A549 (cell line): ENCODE data around the gene CDHR4. TPM values are rescaled to one million over a fixed set of nuclear protein-coding genes. Genes with fewer than 3 reads are reported as not detected.

Experiments used
- ATAC-seq, 2 experiments: fragments of 200-7000 bp in 1 of 2; fragments of >200 bp in 1 of 2; cut with Nextera tagmentation in 1 of 2; cut with Tn5 transposase in 1 of 2; 3 replicates each; pipeline versions ENCODE4 v1.8.0 to v1.9.1; 2018 to 2020; ENCODE audit warnings: mild to moderate bottlenecking in 1 of 2, moderate library complexity in 1 of 2
- CTCF ChIA-PET: fragments of 300-600 bp; sonication (Branson Sonifier 250); formaldehyde crosslinking; extraction: SDS; loops from one replicate; lab custom pipeline; 2021; ENCODE audit warnings: antibody characterized with exemption, inconsistent platforms; lab: Yijun Ruan, JAX
- POLR2A ChIA-PET: fragments of 350-600 bp; formaldehyde crosslinking; extraction: SDS; loops from one replicate; lab custom pipeline; 2021; ENCODE audit warnings: antibody characterized with exemption, inconsistent platforms; lab: Yijun Ruan, JAX
- DNase-seq, 2 experiments: peaks; one replicate each; pipeline versions ENCODE4 v3.0.0 to v3.0.0-alpha.2; 2011 to 2016; ENCODE audit warnings: low read depth in 1 of 2, low spot score in 1 of 2
- FAIRE-seq: peaks from 2 replicates; lab custom pipeline; 2011; peaks lifted over from hg19 to GRCh38; lab: Jason Lieb, UNC
- H3K27ac ChIP-seq, 2 experiments: fragments of >200 bp; sonication (Bioruptor Twin); formaldehyde crosslinking; 3 replicates each; pipeline ENCODE4 v1.5.1; 2016 to 2017
- H3K4me1 ChIP-seq: fragments of >200 bp; sonication (Bioruptor Twin); formaldehyde crosslinking; 3 replicates; pipeline ENCODE4 v1.6.1; 2016
- H3K4me2 ChIP-seq: fragments of >200 bp; sonication (Bioruptor Twin); formaldehyde crosslinking; 3 replicates; pipeline ENCODE4 v1.6.1; 2016
- H3K4me3 ChIP-seq: fragments of >200 bp; sonication (Bioruptor Twin); formaldehyde crosslinking; 3 replicates; pipeline ENCODE4 v1.5.1; 2016
- H3K9me3 ChIP-seq: fragments of >200 bp; sonication (Bioruptor Twin); formaldehyde crosslinking; 3 replicates; pipeline ENCODE4 v1.6.1; 2016
- BHLHE40 ChIP-seq: IDR thresholded peaks from 2 replicates; pipeline ENCODE4 v1.6.1; 2012; ENCODE audit warnings: low read depth, low read length, inconsistent platforms
- CBX2 ChIP-seq: fragments of 200-600 bp; sonication (generic); IDR thresholded peaks from 2 replicates; pipeline ENCODE4 v1.6.1; 2016; ENCODE audit warnings: low read depth, mild to moderate bottlenecking, borderline replicate concordance
- CBX8 ChIP-seq: fragments of 200-600 bp; sonication (generic); IDR thresholded peaks from 2 replicates; pipeline ENCODE4 v1.6.1; 2016
- EHF ChIP-seq: fragments of 250-450 bp; sonication (Bioruptor Pico); IDR thresholded peaks from 2 replicates; pipeline ENCODE4 v1.5.0; 2020; ENCODE audit warnings: mild to moderate bottlenecking
- FOSB ChIP-seq: fragments of 250-450 bp; sonication (Bioruptor Pico); IDR thresholded peaks from 2 replicates; pipeline ENCODE4 v1.5.0; 2020; ENCODE audit warnings: mild to moderate bottlenecking, moderate library complexity
- HEYL ChIP-seq: fragments of 250-450 bp; sonication (Bioruptor Pico); IDR thresholded peaks from 2 replicates; pipeline ENCODE4 v1.8.0; 2021; ENCODE audit warnings: mild to moderate bottlenecking, moderate library complexity
- JUN ChIP-seq, 2 experiments: fragments of >200 bp; sonication (Bioruptor Twin); formaldehyde crosslinking; IDR thresholded peaks; 2 replicates in 1 of 2; 3 replicates in 1 of 2; pipeline ENCODE4 v1.6.1; 2016 to 2017
- JUNB ChIP-seq: fragments of >200 bp; sonication (Bioruptor Twin); formaldehyde crosslinking; IDR thresholded peaks from 2 replicates; pipeline ENCODE4 v1.6.1; 2016
- KDM1A ChIP-seq: fragments of 200-600 bp; sonication (generic); IDR thresholded peaks from 2 replicates; pipeline ENCODE4 v1.6.1; 2016; ENCODE audit warnings: low read depth, mild to moderate bottlenecking
- PHF8 ChIP-seq: fragments of 200-600 bp; sonication (generic); IDR thresholded peaks from 2 replicates; pipeline ENCODE4 v1.6.1; 2016; ENCODE audit warnings: low read depth, mild to moderate bottlenecking, antibody characterized with exemption, moderate library complexity, borderline replicate concordance
- POLR2AphosphoS2 ChIP-seq: conservative IDR thresholded peaks from 2 replicates; pipeline ENCODE4 v1.6.1; 2012; ENCODE audit warnings: low read length, improper control_type of control experiment, inconsistent platforms
- RCOR1 ChIP-seq: fragments of 150-350 bp; IDR thresholded peaks from 2 replicates; pipeline ENCODE4 v1.6.1; 2014; ENCODE audit warnings: antibody characterized with exemption, low read length, low read depth
- RNF2 ChIP-seq: fragments of 200-600 bp; sonication (generic); IDR thresholded peaks from 2 replicates; pipeline ENCODE4 v1.6.1; 2016; ENCODE audit warnings: low read depth, mild to moderate bottlenecking, antibody characterized with exemption, moderate library complexity, borderline replicate concordance
- SMC3 ChIP-seq: fragments of >200 bp; sonication (Bioruptor Twin); formaldehyde crosslinking; IDR thresholded peaks from 3 replicates; pipeline ENCODE4 v1.6.1; 2018; ENCODE audit warnings: inconsistent platforms
- TFCP2L1 ChIP-seq: fragments of 250-450 bp; sonication (Bioruptor Pico); IDR thresholded peaks from 2 replicates; pipeline ENCODE4 v1.5.0; 2021; ENCODE audit warnings: mild to moderate bottlenecking
- ZSCAN20 ChIP-seq: fragments of 250-450 bp; sonication (Bioruptor Pico); IDR thresholded peaks from 2 replicates; pipeline ENCODE4 v1.8.0; 2022; ENCODE audit warnings: mild to moderate bottlenecking, moderate library complexity
- WGBS: methylation state at CpG from one replicate; pipeline ENCODE4 v1.1.6; 2017; ENCODE audit errors: missing lambda C conversion rate; 5-methylcytosine and 5-hydroxymethylcytosine counted together
- polyA plus RNA-seq, 4 experiments: library from polyadenylated mRNA; depleted of rRNA in 3 of 4; stranded (reverse); fragments of >200 nt; fragmentation: RNase III in 1 of 4; extraction: RNeasy Plus Mini Kit Qiagen cat#74134 plus additional on column Dnase treatment in 1 of 4; gene quantifications; 2 replicates in 3 of 4; 3 replicates in 1 of 4; pipeline ENCODE4 v1.2.3, GENCODE V29; 2011 to 2017
- TF ChIP-seq, protein P1 (sequence below): fragments of >200 bp; sonication (Bioruptor Twin); formaldehyde crosslinking; IDR thresholded peaks from 2 replicates; pipeline ENCODE4 v1.6.1; 2016
- TF ChIP-seq, protein P2 (sequence below): fragments of 250-450 bp; sonication (Bioruptor Pico); IDR thresholded peaks from 2 replicates; pipeline ENCODE4 v1.5.0; 2020; ENCODE audit warnings: low read depth, mild to moderate bottlenecking, moderate library complexity
- TF ChIP-seq, protein P3 (sequence below): IDR thresholded peaks from 2 replicates; pipeline ENCODE4 v1.6.1; 2012; ENCODE audit warnings: low read depth, borderline replicate concordance
- TF ChIP-seq, protein P4 (sequence below): fragments of 450-650 bp; IDR thresholded peaks from 2 replicates; pipeline ENCODE4 v1.6.1; 2014; ENCODE audit warnings: antibody characterized with exemption
- TF ChIP-seq, protein P5 (sequence below): fragments of 150-350 bp; IDR thresholded peaks from 2 replicates; pipeline ENCODE4 v1.6.1; 2014; ENCODE audit warnings: low read depth, mild to moderate bottlenecking, low read length
- TF ChIP-seq, protein P6 (sequence below): fragments of 250-450 bp; sonication (Bioruptor Pico); IDR thresholded peaks from 2 replicates; pipeline ENCODE4 v1.5.0; 2021; ENCODE audit warnings: mild to moderate bottlenecking, moderate library complexity, borderline replicate concordance

Gene CDHR4
- polyA plus RNA-seq, 2 of the 4 experiments (the other 2 are of a cell fraction), result 0.54 to 0.66 TPM

DNA sequence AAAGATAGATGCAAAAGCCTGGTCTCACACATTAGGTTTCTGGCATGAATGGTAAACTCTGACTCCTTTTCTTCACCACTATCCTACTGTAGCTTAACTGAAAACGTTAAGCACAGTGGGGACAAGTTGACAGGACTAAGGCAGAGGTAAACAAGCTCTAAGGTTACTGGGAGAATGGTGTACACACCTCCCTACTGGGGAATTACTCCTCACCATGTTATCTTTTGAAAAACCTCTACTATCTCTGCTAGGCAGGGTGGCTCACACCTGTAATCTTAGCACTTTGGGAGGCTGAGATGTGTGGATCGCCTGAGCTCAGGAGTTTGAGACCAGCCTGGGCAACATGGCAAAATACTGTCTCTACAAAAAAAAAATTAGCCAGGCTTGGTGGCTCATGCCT is 42.5 kb downstream of the CDHR4 start:
- no peaks in the 10 kb centered on the region for H3K9me3 ChIP-seq
- no peak overlapping the region for H3K27ac ChIP-seq
- POLR2A ChIA-PET, result no interaction called here
- no peak overlapping the region for H3K4me2 ChIP-seq
- ATAC-seq (no peak), FAIRE-seq (no peak), DNase-seq (no peak)
- WGBS, result 81% methylated on average over 2 of the region's 2 CpGs
- no peaks in the 10 kb centered on the region for H3K4me1 ChIP-seq
- H3K4me3 ChIP-seq, result no peak overlapping the region
- TF ChIP-seq SMC3, result no peak
- TF ChIP-seq BHLHE40, result no peak
- TF ChIP-seq, protein P1, sequence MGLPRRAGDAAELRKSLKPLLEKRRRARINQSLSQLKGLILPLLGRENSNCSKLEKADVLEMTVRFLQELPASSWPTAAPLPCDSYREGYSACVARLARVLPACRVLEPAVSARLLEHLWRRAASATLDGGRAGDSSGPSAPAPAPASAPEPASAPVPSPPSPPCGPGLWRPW, result no peak
- CTCF ChIA-PET, result interaction anchor here (0.9 kb wide), 1 partner anchor 45 kb away, joined by 3 read pairs; no protein-coding TSS in a partner anchor

DNA sequence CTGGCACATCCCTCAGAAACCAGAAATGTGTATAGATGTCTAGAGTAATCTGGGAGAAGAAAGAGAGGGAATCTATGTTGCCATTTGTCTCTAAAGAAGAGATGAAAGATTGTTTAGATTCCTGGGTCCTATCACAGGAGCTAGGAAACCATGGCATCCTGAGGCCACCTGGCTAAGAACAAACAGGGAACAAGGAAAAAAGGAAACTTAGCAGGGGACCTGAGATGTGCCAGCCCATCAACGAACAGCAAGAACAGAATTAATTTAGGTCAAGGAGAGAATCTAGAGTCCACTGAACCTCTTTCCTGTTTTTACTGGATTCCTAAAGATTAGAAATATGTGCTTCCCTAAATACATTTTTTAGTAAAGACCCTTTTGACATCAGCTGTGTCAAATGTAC is 43.6 kb downstream of the CDHR4 start:
- ATAC-seq (no peak), FAIRE-seq (no peak), DNase-seq (no peak)
- Histone ChIP-seq H3K4me1 (peaks cover 3% of the 10 kb centered on the region; the same call in 2 of the 3 replicates), H3K27ac (no peak overlapping the region), H3K4me2 (no peak overlapping the region), H3K9me3 (no peaks in the 10 kb centered on the region)
- CTCF ChIA-PET, result no interaction called here
- POLR2A ChIA-PET, result no interaction called here
- 72% methylated on average over 1 of the region's 1 CpG for WGBS
- TF ChIP-seq, protein P2, sequence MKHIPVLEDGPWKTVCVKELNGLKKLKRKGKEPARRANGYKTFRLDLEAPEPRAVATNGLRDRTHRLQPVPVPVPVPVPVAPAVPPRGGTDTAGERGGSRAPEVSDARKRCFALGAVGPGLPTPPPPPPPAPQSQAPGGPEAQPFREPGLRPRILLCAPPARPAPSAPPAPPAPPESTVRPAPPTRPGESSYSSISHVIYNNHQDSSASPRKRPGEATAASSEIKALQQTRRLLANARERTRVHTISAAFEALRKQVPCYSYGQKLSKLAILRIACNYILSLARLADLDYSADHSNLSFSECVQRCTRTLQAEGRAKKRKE (CRISPR knock-in tag), result no peak
- TF ChIP-seq HEYL (CRISPR knock-in tag), result no peak
- TF ChIP-seq, protein P3, sequence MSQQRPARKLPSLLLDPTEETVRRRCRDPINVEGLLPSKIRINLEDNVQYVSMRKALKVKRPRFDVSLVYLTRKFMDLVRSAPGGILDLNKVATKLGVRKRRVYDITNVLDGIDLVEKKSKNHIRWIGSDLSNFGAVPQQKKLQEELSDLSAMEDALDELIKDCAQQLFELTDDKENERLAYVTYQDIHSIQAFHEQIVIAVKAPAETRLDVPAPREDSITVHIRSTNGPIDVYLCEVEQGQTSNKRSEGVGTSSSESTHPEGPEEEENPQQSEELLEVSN, result no peak
- no peak for TF ChIP-seq POLR2AphosphoS2
- TF ChIP-seq PHF8, result no peak
- TF ChIP-seq, protein P4, sequence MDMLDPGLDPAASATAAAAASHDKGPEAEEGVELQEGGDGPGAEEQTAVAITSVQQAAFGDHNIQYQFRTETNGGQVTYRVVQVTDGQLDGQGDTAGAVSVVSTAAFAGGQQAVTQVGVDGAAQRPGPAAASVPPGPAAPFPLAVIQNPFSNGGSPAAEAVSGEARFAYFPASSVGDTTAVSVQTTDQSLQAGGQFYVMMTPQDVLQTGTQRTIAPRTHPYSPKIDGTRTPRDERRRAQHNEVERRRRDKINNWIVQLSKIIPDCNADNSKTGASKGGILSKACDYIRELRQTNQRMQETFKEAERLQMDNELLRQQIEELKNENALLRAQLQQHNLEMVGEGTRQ, result no peak
- no peak for TF ChIP-seq EHF
- no peak for TF ChIP-seq KDM1A
- no peak for TF ChIP-seq RNF2
- no peak for TF ChIP-seq SMC3
- TF ChIP-seq FOSB (CRISPR knock-in tag), result no peak
- no peak for TF ChIP-seq CBX8
- no peak for TF ChIP-seq RCOR1
- TF ChIP-seq, protein P5, sequence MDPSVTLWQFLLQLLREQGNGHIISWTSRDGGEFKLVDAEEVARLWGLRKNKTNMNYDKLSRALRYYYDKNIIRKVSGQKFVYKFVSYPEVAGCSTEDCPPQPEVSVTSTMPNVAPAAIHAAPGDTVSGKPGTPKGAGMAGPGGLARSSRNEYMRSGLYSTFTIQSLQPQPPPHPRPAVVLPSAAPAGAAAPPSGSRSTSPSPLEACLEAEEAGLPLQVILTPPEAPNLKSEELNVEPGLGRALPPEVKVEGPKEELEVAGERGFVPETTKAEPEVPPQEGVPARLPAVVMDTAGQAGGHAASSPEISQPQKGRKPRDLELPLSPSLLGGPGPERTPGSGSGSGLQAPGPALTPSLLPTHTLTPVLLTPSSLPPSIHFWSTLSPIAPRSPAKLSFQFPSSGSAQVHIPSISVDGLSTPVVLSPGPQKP, result no peak
- TF ChIP-seq, protein P6, sequence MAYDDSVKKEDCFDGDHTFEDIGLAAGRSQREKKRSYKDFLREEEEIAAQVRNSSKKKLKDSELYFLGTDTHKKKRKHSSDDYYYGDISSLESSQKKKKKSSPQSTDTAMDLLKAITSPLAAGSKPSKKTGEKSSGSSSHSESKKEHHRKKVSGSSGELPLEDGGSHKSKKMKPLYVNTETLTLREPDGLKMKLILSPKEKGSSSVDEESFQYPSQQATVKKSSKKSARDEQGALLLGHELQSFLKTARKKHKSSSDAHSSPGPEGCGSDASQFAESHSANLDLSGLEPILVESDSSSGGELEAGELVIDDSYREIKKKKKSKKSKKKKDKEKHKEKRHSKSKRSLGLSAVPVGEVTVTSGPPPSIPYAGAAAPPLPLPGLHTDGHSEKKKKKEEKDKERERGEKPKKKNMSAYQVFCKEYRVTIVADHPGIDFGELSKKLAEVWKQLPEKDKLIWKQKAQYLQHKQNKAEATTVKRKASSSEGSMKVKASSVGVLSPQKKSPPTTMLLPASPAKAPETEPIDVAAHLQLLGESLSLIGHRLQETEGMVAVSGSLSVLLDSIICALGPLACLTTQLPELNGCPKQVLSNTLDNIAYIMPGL, result no peak
- TF ChIP-seq, all 56 proteins: peak for 0
- H3K4me3 ChIP-seq, result no peak overlapping the region

DNA sequence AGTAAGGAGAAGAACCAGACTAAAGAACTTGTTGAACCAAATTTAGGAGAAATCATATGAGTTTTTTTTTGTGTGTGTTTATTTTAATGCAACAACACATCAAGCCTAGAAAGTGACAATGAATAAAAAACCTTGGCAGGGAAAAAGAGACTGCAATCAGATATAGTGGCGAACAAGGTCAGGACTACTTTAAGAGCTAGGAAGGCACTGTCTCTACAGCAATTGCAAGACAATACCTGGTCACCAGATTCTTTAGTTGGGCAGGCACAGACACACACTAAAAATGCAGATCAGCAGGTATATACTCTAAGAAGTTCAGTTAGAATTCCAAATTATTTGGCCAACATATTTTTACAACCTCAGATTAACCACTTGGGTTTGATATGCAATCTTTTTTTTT is 45.1 kb downstream of the CDHR4 start:
- H3K27ac ChIP-seq, result no peak overlapping the region
- no peak for FAIRE-seq
- POLR2A ChIA-PET, result no interaction called here
- no peak overlapping the region for H3K4me2 ChIP-seq
- no peak for ATAC-seq
- no peaks in the 10 kb centered on the region for H3K9me3 ChIP-seq
- peaks cover 14% of the 10 kb centered on the region; the same call in 2 of the 3 replicates for H3K4me1 ChIP-seq
- CTCF ChIA-PET, result no interaction called here
- no peak for DNase-seq
- WGBS, result 83% methylated on average over 1 of the region's 1 CpG
- no peak for TF ChIP-seq JUN (IDR thresholded peaks at IDR 0.05)
- no peak for TF ChIP-seq CBX2
- TF ChIP-seq, protein P1, result no peak
- no peak for TF ChIP-seq RNF2
- TF ChIP-seq ZSCAN20 (CRISPR knock-in tag), result no peak
- TF ChIP-seq TFCP2L1, result no peak
- TF ChIP-seq, protein P2 (CRISPR knock-in tag), result no peak
- TF ChIP-seq JUNB, result no peak
- H3K4me3 ChIP-seq, result no peak overlapping the region
